GM12878 (cell line): ENCODE results near the gene B3GALNT2. TPM values are rescaled to one million over a fixed set of nuclear protein-coding genes. Genes with fewer than 3 reads are reported as not detected.
A peak's percentile ranks its signal among the peaks of the same experiment; 100 is the strongest.

Experiments used
- CBX3 ChIP-seq: fragments of 200-600 bp; sonication (generic); IDR thresholded peaks from 2 replicates; pipeline ENCODE4 v1.6.1; 2016; ENCODE audit warnings: low read depth, borderline replicate concordance
- CHD1 ChIP-seq: IDR thresholded peaks from 2 replicates; pipeline ENCODE4 v1.6.1; 2012; ENCODE audit warnings: low read depth, low read length, improper control_type of control experiment
- EED ChIP-seq: sonication (generic); IDR thresholded peaks from 2 replicates; pipeline ENCODE4 v1.6.1; 2016; ENCODE audit warnings: antibody characterized with exemption, low read depth
- MEF2A ChIP-seq: IDR thresholded peaks from 2 replicates; pipeline ENCODE4 v1.6.1; 2011; ENCODE audit warnings: low read depth, mild to moderate bottlenecking, low read length, moderate library complexity; ENCODE audit not compliant: insufficient read depth
- MTA2 ChIP-seq: fragments of 450-650 bp; IDR thresholded peaks from 2 replicates; pipeline ENCODE4 v1.6.1; 2016; ENCODE audit warnings: low read depth, mild to moderate bottlenecking, moderate library complexity
- MXI1 ChIP-seq: fragments of 150-350 bp; IDR thresholded peaks from 2 replicates; pipeline ENCODE4 v1.6.1; 2011; ENCODE audit warnings: low read depth, mild to moderate bottlenecking, inconsistent platforms, low read length, improper control_type of control experiment
- NR2F1 ChIP-seq: fragments of 450-650 bp; conservative IDR thresholded peaks from 2 replicates; pipeline ENCODE4 v1.6.1; 2017; ENCODE audit warnings: mild to moderate bottlenecking
- PML ChIP-seq: IDR thresholded peaks from 2 replicates; pipeline ENCODE4 v1.6.1; 2012; ENCODE audit warnings: low read length, inconsistent platforms
- POLR2AphosphoS5 ChIP-seq: IDR thresholded peaks from 2 replicates; pipeline ENCODE4 v1.6.1; 2011; ENCODE audit warnings: mild to moderate bottlenecking, low read length, inconsistent platforms
- TAF1 ChIP-seq: IDR thresholded peaks from 2 replicates; pipeline ENCODE4 v1.6.1; 2011; ENCODE audit warnings: mild to moderate bottlenecking, low read depth, low read length, borderline replicate concordance
- TCF12 ChIP-seq: IDR thresholded peaks from 2 replicates; pipeline ENCODE4 v1.6.1; 2011; ENCODE audit warnings: low read depth, mild to moderate bottlenecking, low read length
- YY1 ChIP-seq: IDR thresholded peaks from 2 replicates; pipeline ENCODE4 v1.6.1; 2011; ENCODE audit warnings: low read depth, mild to moderate bottlenecking, low read length
- polyA plus RNA-seq, 11 experiments: library from polyadenylated mRNA; depleted of rRNA in 4 of 11; unstranded in 6 of 11; stranded (reverse) in 5 of 11; fragments of >200 nt; fragmentation: Nextera tagmentation in 4 of 11; fragmentation: Illumina TruSeq in 1 of 11; extraction: Ambion mirVana in 4 of 11; extraction: Trizol in 1 of 11; gene quantifications; 1 replicate in 1 of 11; 2 replicates in 10 of 11; pipeline versions ENCODE4 v1.2.1 to v1.2.3, GENCODE V29; 2011 to 2016; ENCODE audit warnings: inconsistent platforms in 2 of 11, missing spikeins in 2 of 11, low read depth in 1 of 11
- total RNA-seq, 4 experiments: library from RNA; depleted of rRNA in 3 of 4; stranded (reverse); fragments of >200 nt in 3 of 4; fragmentation: Illumina TruSeq in 1 of 4; extraction: Trizol in 1 of 4; gene quantifications; 2 replicates each; pipeline versions ENCODE4 v1.2.1 to v1.2.3, GENCODE V29; 2013 to 2021
- TF ChIP-seq, protein P1 (sequence below): fragments of 450-650 bp; conservative IDR thresholded peaks from 2 replicates; pipeline ENCODE4 v1.6.1; 2017; ENCODE audit warnings: mild to moderate bottlenecking, moderate library complexity
- TF ChIP-seq, protein P2 (sequence below), 3 experiments: IDR thresholded peaks in 2 of 3; conservative IDR thresholded peaks in 1 of 3; 2 replicates each; pipeline ENCODE4 v1.5.1; 2011; ENCODE audit warnings: low read depth in 3 of 3, low read length in 3 of 3, mild to moderate bottlenecking in 3 of 3, control low read depth in 2 of 3, moderate library complexity in 2 of 3, inconsistent platforms in 1 of 3, mixed read lengths in 1 of 3; ENCODE audit not compliant: control insufficient read depth in 2 of 3, insufficient read depth in 1 of 3; ENCODE audit errors: extremely low read depth in 1 of 3
- TF ChIP-seq, protein P3 (sequence below): fragments of 450-650 bp; formaldehyde crosslinking; IDR thresholded peaks from 2 replicates; pipeline ENCODE4 v1.4.0; 2022; ENCODE audit warnings: mild to moderate bottlenecking, moderate library complexity
- TF ChIP-seq, protein P4 (sequence below): fragments of 150-350 bp; IDR thresholded peaks from 2 replicates; pipeline ENCODE4 v1.6.1; 2014; ENCODE audit warnings: mild to moderate bottlenecking, low read depth, low read length

Gene B3GALNT2
- total and polyA plus RNA-seq, 10 of the 15 experiments (the other 5 are each of a cell fraction or from before 2014, with no cell fraction given), result 0.77 to 19.7 (median 12.7) TPM

DNA sequence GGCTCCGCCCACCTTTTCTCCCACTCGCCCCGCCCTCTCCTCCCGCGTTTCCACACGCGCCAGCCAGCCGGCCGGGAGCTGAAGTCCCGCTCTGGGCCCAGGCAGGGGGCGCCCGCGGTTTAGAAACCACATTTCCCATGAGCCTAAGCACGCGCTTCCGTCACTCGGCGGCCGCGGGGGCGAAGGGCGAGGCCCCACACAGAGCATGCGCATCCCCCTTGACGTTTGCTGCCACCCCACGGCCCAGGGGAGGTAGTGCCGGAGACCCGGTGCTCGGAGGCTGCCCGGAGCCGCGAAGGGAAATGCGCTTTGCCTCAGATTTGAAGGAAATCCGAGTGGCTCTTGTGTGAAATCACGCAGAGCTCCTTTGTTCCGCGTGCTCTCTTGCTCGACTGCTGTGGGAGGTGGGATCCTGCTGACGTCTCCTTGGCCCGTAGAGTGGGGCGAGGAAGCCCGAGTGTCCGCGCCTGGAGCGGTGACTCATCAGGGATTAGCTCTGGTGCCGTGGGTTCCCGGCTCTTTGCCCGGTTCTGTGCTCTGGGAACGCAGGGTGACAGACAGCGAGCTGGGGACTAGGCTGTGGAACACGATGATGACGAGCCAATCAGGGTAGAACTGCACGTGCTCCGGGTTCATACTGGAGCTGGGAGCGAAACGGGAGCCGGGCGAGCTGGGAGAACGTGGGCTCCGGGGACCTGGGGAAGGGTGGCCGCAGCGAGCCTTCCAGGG is 406 bp upstream of the B3GALNT2 start (continued):
- TF ChIP-seq, protein P1, sequence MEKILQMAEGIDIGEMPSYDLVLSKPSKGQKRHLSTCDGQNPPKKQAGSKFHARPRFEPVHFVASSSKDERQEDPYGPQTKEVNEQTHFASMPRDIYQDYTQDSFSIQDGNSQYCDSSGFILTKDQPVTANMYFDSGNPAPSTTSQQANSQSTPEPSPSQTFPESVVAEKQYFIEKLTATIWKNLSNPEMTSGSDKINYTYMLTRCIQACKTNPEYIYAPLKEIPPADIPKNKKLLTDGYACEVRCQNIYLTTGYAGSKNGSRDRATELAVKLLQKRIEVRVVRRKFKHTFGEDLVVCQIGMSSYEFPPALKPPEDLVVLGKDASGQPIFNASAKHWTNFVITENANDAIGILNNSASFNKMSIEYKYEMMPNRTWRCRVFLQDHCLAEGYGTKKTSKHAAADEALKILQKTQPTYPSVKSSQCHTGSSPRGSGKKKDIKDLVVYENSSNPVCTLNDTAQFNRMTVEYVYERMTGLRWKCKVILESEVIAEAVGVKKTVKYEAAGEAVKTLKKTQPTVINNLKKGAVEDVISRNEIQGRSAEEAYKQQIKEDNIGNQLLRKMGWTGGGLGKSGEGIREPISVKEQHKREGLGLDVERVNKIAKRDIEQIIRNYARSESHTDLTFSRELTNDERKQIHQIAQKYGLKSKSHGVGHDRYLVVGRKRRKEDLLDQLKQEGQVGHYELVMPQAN, result peak; percentile 59
- peak; percentile 32; the same call in 1 of the 2 replicates for TF ChIP-seq NR2F1
- TF ChIP-seq TAF1, result 0 out of 2 replicates have a peak, but pooled peaks have one; percentile 20
- TF ChIP-seq PML, result peak; percentile 71; the same call in 1 of the 2 replicates
- peak; percentile 73; the same call in 1 of the 2 replicates for TF ChIP-seq YY1
- TF ChIP-seq, protein P2, sequence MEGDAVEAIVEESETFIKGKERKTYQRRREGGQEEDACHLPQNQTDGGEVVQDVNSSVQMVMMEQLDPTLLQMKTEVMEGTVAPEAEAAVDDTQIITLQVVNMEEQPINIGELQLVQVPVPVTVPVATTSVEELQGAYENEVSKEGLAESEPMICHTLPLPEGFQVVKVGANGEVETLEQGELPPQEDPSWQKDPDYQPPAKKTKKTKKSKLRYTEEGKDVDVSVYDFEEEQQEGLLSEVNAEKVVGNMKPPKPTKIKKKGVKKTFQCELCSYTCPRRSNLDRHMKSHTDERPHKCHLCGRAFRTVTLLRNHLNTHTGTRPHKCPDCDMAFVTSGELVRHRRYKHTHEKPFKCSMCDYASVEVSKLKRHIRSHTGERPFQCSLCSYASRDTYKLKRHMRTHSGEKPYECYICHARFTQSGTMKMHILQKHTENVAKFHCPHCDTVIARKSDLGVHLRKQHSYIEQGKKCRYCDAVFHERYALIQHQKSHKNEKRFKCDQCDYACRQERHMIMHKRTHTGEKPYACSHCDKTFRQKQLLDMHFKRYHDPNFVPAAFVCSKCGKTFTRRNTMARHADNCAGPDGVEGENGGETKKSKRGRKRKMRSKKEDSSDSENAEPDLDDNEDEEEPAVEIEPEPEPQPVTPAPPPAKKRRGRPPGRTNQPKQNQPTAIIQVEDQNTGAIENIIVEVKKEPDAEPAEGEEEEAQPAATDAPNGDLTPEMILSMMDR (IDR thresholded peaks at IDR 0.05 in 2 of 3, conservative IDR thresholded peaks at IDR 0.05 in 1 of 3; ENCODE audit: control insufficient read depth in 2 of 3, extremely low read depth in 1 of 3, insufficient read depth in 1 of 3, low read depth in 3 of 3, low read length in 3 of 3), result peak; percentile 82 to 91 (median 86)
- peak; percentile 88 for TF ChIP-seq EED
- TF ChIP-seq MTA2, result peak; percentile 48; the same call in 1 of the 2 replicates
- peak; percentile 81 for TF ChIP-seq POLR2AphosphoS5
- TF ChIP-seq, protein P3, sequence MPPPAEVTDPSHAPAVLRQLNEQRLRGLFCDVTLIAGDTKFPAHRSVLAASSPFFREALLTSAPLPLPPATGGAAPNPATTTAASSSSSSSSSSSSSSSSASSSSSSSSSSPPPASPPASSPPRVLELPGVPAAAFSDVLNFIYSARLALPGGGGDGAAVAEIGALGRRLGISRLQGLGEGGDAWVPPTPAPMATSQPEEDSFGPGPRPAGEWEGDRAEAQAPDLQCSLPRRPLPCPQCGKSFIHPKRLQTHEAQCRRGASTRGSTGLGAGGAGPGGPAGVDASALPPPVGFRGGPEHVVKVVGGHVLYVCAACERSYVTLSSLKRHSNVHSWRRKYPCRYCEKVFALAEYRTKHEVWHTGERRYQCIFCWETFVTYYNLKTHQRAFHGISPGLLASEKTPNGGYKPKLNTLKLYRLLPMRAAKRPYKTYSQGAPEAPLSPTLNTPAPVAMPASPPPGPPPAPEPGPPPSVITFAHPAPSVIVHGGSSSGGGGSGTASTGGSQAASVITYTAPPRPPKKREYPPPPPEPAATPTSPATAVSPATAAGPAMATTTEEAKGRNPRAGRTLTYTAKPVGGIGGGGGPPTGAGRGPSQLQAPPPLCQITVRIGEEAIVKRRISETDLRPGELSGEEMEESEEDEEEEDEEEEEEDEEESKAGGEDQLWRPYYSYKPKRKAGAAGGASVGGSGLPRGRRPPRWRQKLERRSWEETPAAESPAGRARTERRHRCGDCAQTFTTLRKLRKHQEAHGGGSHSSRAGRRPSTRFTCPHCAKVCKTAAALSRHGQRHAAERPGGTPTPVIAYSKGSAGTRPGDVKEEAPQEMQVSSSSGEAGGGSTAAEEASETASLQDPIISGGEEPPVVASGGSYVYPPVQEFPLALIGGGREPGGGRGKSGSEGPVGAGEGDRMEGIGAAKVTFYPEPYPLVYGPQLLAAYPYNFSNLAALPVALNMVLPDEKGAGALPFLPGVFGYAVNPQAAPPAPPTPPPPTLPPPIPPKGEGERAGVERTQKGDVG (CRISPR knock-in tag), result no peak
- TF ChIP-seq, protein P4, sequence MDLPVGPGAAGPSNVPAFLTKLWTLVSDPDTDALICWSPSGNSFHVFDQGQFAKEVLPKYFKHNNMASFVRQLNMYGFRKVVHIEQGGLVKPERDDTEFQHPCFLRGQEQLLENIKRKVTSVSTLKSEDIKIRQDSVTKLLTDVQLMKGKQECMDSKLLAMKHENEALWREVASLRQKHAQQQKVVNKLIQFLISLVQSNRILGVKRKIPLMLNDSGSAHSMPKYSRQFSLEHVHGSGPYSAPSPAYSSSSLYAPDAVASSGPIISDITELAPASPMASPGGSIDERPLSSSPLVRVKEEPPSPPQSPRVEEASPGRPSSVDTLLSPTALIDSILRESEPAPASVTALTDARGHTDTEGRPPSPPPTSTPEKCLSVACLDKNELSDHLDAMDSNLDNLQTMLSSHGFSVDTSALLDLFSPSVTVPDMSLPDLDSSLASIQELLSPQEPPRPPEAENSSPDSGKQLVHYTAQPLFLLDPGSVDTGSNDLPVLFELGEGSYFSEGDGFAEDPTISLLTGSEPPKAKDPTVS, result 0 out of 2 replicates have a peak, but pooled peaks have one; percentile 26
- TF ChIP-seq TCF12, result peak; percentile 48; the same call in 1 of the 2 replicates
- TF ChIP-seq CHD1, result no peak
- TF ChIP-seq CBX3, result no peak
- peak; percentile 56 for TF ChIP-seq MXI1
- 0 out of 2 replicates have a peak, but pooled peaks have one; percentile 31 for TF ChIP-seq MEF2A
